Effector memory CD8-positive, alpha-beta T cell (primary cell): Measurements from ENCODE around the gene WT1.

Experiments
- ATAC-seq: fragments of 150-1000 bp; cut with Tn5 transposase; replicated peaks from 2 replicates; pipeline ENCODE4 v1.10.0; 2021; ENCODE audit warnings: mild to moderate bottlenecking, moderate library complexity
- DNase-seq, 3 experiments: peaks; one replicate each; pipeline ENCODE4 v3.0.0; 2021
- H3K27ac Mint-ChIP-seq, 2 donors: one replicate each; pipeline ENCODE4 v1.8.0; 2022; ENCODE audit warnings: mild to moderate bottlenecking in 2 of 2, mixed read lengths in 2 of 2, moderate library complexity in 2 of 2
- H3K27me3 Mint-ChIP-seq, 2 donors: one replicate each; pipeline ENCODE4 v1.8.0; 2022; ENCODE audit warnings: mixed read lengths in 2 of 2
- H3K36me3 Mint-ChIP-seq: one replicate; pipeline ENCODE4 v1.8.0; 2022; ENCODE audit warnings: mild to moderate bottlenecking, moderate library complexity, mixed read lengths; ENCODE audit not compliant: insufficient read depth
- H3K4me1 Mint-ChIP-seq, 2 donors: one replicate each; pipeline ENCODE4 v1.8.0; 2022; ENCODE audit warnings: low read depth in 2 of 2, mixed read lengths in 2 of 2
- H3K4me3 Mint-ChIP-seq, 2 donors: one replicate each; pipeline ENCODE4 v1.8.0; 2022; ENCODE audit warnings: mild to moderate bottlenecking in 2 of 2, mixed read lengths in 2 of 2, moderate library complexity in 2 of 2
- H3K9me3 Mint-ChIP-seq, 2 donors: one replicate each; pipeline ENCODE4 v1.8.0; 2022; ENCODE audit warnings: mixed read lengths in 2 of 2

Gene WT1

DNA sequence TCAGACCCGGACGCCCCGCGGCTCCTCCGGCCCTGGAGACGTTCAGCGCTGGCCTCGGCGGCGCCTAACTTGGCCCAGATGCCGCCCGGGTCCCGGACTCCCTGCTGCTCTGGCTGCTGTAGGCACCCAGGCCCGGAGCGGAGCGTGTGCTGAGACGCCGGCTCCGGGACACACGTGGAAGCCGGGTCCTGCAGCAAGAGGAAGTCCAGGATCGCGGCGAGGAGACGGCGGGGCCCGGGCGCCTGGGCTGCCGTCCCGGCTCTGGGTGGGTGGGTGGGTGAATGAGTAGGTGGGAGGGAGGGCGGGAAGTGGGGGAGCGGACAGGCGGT lies 223 bp downstream of the WT1 start:
- peaks cover 76 to 94% of the 10 kb centered on the region in 2 donors for H3K27me3 Mint-ChIP-seq

DNA sequence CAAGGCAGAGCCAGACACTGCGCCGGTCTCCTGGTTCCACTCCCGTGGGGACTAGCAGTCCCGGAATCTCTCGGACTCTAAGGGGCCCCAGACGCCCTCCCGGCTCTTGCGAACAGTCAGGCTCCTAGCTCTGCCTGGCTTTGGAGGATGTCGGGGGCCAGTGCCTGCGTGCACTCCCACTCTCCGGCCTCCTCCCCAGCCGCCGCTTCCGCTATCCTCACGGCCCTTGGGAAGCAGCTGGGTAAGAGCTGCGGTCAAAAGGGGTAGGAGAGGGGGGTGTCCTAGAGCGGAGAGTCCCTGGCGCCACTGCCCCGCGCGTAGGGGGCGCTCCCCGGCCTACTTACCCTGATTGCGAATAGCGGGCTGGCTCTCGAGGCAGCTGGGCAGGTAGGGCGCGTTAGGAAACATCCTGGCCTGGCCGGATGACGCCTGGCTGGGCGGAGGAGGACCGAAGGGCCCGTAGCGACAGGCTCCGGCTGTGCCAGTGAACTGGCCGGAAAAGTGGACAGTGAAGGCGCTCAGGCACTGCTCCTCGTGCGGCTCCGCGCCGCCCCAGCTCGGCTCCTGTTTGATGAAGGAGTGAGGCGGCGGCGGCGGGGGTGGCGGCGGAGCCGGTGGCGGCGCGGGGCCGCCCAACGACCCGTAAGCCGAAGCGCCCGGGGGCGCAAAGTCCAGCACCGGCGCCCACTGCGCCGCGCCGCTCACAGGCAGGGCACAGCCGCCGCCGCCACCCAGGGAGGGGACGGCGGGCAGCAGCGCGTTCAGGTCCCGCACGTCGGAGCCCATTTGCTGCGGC lies 785 bp downstream of the WT1 start:
- Mint-ChIP-seq H3K27ac (no peak overlapping the region), H3K4me1 (peaks cover 13 to 18% of the 10 kb centered on the region in 2 donors), H3K36me3 (no peaks in the 10 kb centered on the region), H3K4me3 (peak overlapping the region in 1 of 2 donors; percentile 27), H3K9me3 (no peaks in the 10 kb centered on the region), H3K27me3 (peaks cover 76 to 94% of the 10 kb centered on the region in 2 donors)
- DNase-seq (no peak), ATAC-seq (no peak)

More for the DNA sequence above, 223 bp downstream of the WT1 start:
- ATAC-seq (no peak), DNase-seq (no peak)
- no peaks in the 10 kb centered on the region for H3K36me3 Mint-ChIP-seq
- H3K4me3 Mint-ChIP-seq: no peak overlapping the region
- H3K4me1 Mint-ChIP-seq: peaks cover 13 to 20% of the 10 kb centered on the region in 2 donors
- H3K27ac Mint-ChIP-seq: no peak overlapping the region
- no peaks in the 10 kb centered on the region for H3K9me3 Mint-ChIP-seq

- H3K4me1 Mint-ChIP-seq: peaks cover 13 to 16% of the 10 kb centered on the region in 2 donors
- no peak overlapping the region for H3K27ac Mint-ChIP-seq
- no peaks in the 10 kb centered on the region for H3K36me3 Mint-ChIP-seq
- DNase-seq (no peak), ATAC-seq (no peak)
- H3K4me3 Mint-ChIP-seq: peak overlapping the region in 1 of 2 donors; percentile 27
- no peaks in the 10 kb centered on the region for H3K9me3 Mint-ChIP-seq
- peaks cover 79 to 94% of the 10 kb centered on the region in 2 donors for H3K27me3 Mint-ChIP-seq
Observed at GRCh38 chr11:32433914-32434355, 1.4 kb downstream of the WT1 start.

GRCh38 chr11:32433101-32433913 lies 2.0 kb downstream of the WT1 start:
- H3K27ac Mint-ChIP-seq: no peak overlapping the region
- no peaks in the 10 kb centered on the region for H3K36me3 Mint-ChIP-seq
- no peaks in the 10 kb centered on the region for H3K9me3 Mint-ChIP-seq

DNA sequence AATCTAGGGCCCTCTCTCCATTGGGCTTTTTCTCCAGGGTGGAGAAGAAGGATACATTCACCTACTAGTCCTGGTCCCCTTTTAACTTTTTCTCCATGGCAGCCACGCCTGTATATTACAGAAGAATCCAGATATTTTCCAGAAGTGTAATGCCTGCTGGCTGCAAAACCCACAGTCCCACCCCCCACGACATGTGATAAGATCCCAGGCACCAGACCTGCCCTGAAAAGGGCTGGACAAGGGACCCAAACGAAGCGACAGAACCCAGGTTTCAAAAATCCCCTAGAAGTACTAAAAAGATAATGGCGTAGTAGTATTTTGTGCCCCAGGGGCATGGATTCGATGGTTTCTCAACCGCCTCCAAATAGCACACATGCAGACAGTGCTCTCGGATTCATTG lies 2.8 kb downstream of the WT1 start:
- Mint-ChIP-seq H3K4me3 (no peak overlapping the region), H3K36me3 (no peaks in the 10 kb centered on the region), H3K27ac (no peak overlapping the region), H3K27me3 (peaks cover 83 to 94% of the 10 kb centered on the region in 2 donors), H3K4me1 (peaks cover 12 to 16% of the 10 kb centered on the region in 2 donors), H3K9me3 (no peaks in the 10 kb centered on the region)
- ATAC-seq (no peak), DNase-seq (no peak)

More at GRCh38 chr11:32433101-32433913, 2.0 kb downstream of the WT1 start:
- peaks cover 83 to 94% of the 10 kb centered on the region in 2 donors for H3K27me3 Mint-ChIP-seq
- ATAC-seq (no peak), DNase-seq (no peak)
- H3K4me3 Mint-ChIP-seq: peak overlapping the region in 1 of 2 donors; percentile 6
- peaks cover 13 to 16% of the 10 kb centered on the region in 2 donors for H3K4me1 Mint-ChIP-seq

DNA sequence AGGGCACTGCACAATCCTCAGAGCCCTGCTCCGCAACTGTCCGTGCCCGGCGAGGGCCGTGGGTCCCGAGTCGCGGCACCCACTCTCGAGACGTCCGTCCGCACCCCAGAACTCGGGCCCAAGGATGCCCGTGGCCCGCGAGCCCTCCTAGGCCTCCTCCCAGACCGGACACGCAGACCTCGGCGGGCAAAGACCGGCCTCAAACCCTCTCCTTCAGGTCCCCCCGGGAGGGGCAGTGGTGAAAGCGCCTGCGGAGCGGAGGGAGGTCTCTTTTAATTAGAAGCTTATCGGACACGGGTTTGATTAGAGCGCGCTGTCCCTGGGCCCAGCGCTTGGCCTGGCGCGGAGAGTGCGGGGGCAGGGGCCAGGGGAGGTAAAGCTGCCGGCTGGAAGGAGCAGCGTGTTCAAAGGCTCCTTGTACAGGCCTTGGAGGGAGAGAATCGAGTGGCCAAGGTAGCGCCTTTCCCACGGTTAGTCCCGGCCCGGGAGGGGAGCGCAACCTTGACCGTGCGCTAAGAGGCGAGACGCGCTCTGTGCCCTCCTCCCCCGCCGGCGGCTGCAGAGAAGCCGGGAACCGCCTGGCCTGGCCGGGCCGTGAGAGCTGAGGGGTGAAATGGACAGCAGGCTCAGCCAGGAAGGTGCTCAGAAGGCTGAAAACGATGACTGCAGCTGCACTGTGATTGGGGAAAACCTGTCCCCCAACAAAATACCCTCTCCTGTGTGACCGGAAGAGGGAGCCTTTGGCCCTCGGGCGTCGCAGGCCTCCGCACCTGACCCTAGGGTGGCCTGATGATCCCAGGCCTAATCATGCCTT lies 4.6 kb downstream of the WT1 start:
- no peak for DNase-seq
- H3K36me3 Mint-ChIP-seq: no peaks in the 10 kb centered on the region
- H3K27me3 Mint-ChIP-seq: peaks cover 75 to 94% of the 10 kb centered on the region in 2 donors
- ATAC-seq: no peak
- no peak overlapping the region for H3K27ac Mint-ChIP-seq
- H3K4me3 Mint-ChIP-seq: no peak overlapping the region
- peaks cover 7 to 13% of the 10 kb centered on the region in 2 donors for H3K4me1 Mint-ChIP-seq
- H3K9me3 Mint-ChIP-seq: no peaks in the 10 kb centered on the region

GRCh38 chr11:32429477-32429876 lies 5.9 kb downstream of the WT1 start:
- Mint-ChIP-seq H3K9me3 (no peaks in the 10 kb centered on the region), H3K4me3 (no peak overlapping the region)
- no peak for DNase-seq

DNA sequence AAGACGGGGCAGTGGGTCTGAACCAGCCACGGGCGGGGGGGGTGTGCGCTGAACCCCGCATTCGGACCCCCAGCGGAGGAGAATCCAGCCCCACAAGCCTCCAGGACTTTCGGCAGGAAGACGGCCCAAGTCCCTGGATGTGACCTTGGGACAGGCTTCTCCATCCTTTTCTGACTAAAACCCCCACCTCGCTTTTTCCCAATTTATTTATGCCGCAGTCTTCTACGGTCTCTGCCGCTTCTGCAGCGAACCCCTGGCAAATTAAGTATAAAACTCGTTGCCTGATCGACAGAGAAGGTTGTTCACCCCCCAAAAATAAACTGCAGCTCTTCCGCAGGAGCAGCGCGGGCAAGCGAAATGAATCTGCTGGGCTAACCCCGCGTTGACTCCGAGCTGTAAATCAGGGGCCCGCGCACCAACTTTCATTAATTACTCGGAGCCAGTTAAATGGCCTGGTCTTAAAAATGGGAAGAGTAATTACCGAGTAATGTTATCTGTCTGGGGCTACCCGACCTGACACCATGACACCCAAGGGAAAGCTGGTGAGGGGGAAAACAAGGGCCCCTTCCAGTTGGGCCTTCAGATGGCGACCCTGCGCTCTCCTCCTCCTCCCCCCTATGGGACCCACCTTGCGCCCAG lies 6.6 kb downstream of the WT1 start:
- Mint-ChIP-seq H3K36me3 (no peaks in the 10 kb centered on the region), H3K27ac (no peak overlapping the region), H3K27me3 (peaks cover 77 to 97% of the 10 kb centered on the region in 2 donors), H3K9me3 (no peaks in the 10 kb centered on the region), H3K4me1 (peaks cover 4 to 7% of the 10 kb centered on the region in 2 donors), H3K4me3 (no peak overlapping the region)
- no peak for DNase-seq
- ATAC-seq: no peak

More at GRCh38 chr11:32429477-32429876, 5.9 kb downstream of the WT1 start:
- no peak overlapping the region for H3K27ac Mint-ChIP-seq
- H3K27me3 Mint-ChIP-seq: peaks cover 82 to 100% of the 10 kb centered on the region in 2 donors
- no peak for ATAC-seq
- peaks cover 7 to 12% of the 10 kb centered on the region in 2 donors for H3K4me1 Mint-ChIP-seq
- no peaks in the 10 kb centered on the region for H3K36me3 Mint-ChIP-seq

DNA sequence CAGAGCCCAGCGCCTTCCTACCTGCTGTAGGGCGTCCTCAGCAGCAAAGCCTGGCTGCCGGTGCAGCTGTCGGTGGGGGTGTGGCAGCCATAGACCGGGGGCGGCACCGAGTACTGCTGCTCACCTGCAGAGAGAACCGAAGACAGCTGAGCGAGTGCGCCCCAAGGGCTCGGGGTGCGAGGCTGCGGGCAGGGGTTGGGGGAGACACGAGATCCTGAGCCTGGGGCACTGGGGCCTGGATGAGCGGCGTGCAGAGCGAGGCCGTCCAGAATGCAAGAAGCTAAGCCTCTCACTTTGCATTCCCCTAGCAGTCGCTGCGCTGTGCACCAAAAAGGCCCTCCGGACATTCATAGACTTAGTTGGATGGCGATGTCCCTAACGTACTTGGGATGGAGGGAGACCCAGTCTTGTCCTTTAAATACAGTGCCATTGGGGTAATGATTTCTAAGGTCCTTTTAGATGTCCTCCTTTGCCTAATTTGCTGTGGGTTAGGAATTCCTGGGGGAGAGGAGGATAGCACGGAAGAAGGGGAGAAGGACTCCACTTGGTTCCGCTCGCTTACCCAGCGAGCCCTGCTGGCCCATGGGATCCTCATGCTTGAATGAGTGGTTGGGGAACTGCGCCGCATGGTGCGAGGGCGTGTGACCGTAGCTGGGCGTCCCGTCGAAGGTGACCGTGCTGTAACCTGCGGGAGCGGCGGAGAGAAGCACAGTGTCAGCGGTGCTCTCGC lies 7.2 kb downstream of the WT1 start:
- Mint-ChIP-seq H3K27ac (no peak overlapping the region), H3K27me3 (peaks cover 77 to 97% of the 10 kb centered on the region in 2 donors), H3K9me3 (no peaks in the 10 kb centered on the region), H3K4me1 (peaks cover under 1 to 6% of the 10 kb centered on the region in 2 donors), H3K36me3 (no peaks in the 10 kb centered on the region), H3K4me3 (peak overlapping the region in 1 of 2 donors; percentile 49)
- no peak for ATAC-seq
- no peak for DNase-seq

- Mint-ChIP-seq H3K27me3 (peaks cover 72 to 97% of the 10 kb centered on the region in 2 donors), H3K4me3 (peak overlapping the region in 1 of 2 donors; percentile 49), H3K27ac (no peak overlapping the region), H3K4me1 (peaks cover 0 to 6% of the 10 kb centered on the region in 2 donors), H3K36me3 (no peaks in the 10 kb centered on the region), H3K9me3 (no peaks in the 10 kb centered on the region)
- DNase-seq (no peak), ATAC-seq (no peak)
Observed at GRCh38 chr11:32427616-32427934, 7.8 kb downstream of the WT1 start.

DNA sequence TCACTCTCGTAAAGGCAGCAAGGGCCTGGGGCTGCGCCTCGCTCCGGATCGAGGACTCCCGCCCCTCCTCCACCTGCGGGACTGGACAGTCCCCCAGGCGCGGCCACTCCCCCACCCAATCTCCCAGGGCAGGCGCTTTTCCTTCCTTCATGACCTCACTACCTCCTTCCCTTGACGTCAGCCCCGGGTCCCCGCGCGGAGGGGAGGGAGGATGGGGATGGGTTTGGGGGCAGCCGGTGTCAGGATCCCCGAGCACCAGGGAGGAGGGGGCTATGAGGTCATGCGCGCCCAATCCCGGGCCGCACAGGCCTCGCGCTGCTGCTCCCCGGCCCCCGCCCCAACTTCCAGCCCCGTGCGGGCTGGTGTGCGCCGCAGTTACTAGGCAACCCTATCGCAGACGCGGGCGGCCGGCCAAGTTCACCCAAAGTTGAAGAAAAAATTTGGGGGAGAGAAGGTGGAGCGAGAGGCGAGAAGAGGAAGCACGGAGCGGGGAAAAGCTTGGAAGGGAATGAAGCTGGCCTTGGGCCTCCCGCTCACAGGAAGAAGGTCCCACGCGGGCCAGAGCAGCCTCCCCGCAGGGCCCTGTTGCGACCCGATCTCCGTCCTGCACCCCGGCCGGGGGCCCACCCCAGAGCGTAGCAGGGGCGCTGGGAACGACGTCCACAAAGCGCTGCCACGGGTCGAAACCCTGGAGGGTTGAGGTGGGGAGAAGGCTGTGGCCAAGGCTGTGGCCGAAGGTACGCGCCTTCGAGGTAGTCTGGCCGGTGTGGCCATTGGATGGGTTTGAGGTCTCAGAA lies 8.3 kb downstream of the WT1 start:
- Mint-ChIP-seq H3K27ac (no peak overlapping the region), H3K4me3 (peak overlapping the region in 1 of 2 donors; percentile 49)

GRCh38 chr11:32426192-32426591 lies 9.1 kb downstream of the WT1 start:
- Mint-ChIP-seq H3K9me3 (no peaks in the 10 kb centered on the region), H3K4me1 (peaks cover 0 to 11% of the 10 kb centered on the region in 2 donors), H3K36me3 (no peaks in the 10 kb centered on the region), H3K4me3 (peak overlapping the region in 1 of 2 donors; percentile 43), H3K27me3 (peaks cover 66 to 94% of the 10 kb centered on the region in 2 donors), H3K27ac (no peak overlapping the region)
- DNase-seq (no peak), ATAC-seq (no peak)

More for the DNA sequence above, 8.3 kb downstream of the WT1 start:
- no peak for DNase-seq
- Mint-ChIP-seq H3K9me3 (no peaks in the 10 kb centered on the region), H3K36me3 (no peaks in the 10 kb centered on the region), H3K27me3 (peaks cover 66 to 95% of the 10 kb centered on the region in 2 donors), H3K4me1 (peaks cover 0 to 6% of the 10 kb centered on the region in 2 donors)
- ATAC-seq: peak; percentile 21
